ENCODE data around the gene AP5Z1.

GRCh38 chr7:4828720-4829383 is 53.4 kb downstream of the AP5Z1 start:
- no peak for TF ChIP-seq CTCF (IDR thresholded peaks at IDR 0.05)
- TF ChIP-seq ZFX (IDR thresholded peaks at IDR 0.05; ENCODE audit: borderline replicate concordance): no peak
